ENCODE data around the gene GJC1.

Gene GJC1

DNA sequence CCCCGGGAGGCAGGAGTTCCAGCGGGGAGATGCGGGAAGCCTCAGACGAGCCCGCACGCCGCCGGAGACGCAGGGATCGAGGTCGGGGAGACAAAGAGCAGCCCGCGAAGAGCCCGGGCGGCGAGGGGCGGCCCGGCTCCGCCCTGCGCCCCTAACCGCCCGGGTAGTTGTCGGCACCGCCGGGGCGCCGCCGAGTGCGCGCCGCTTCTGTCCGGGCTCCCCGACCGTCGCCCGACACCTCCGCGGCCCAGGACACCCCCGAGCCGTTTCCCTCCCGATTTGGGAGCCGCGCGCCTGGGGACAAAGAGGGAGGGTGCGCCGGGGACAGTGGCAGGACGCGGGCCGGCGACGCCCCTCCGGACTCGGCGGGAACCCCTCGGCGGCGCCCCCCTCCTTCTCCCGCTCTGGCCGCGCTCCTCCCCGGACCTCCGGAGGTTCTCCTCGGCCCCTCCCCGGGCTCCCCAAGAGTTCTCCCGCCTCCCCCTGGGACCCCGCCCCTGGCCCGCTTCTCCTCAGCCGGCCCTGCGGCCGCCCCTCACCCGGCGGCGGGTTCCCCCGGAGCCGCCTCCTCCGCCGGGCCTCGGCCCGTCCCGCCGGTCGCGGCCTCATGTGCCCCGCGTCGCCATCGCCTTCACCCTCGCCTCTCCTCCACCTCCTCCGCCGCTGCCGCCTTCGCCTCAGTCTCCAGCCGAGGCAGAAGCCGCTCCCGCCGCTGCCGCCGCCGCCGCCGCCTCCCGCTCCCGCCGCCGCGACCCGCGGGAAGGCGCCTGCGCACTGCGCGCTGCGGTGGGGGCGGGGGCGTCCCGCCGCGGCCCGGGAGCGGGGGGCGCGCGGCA lies at the start of gene GJC1:
TSS of gene GJC1 (minus strand) at position 765 of the 836 bp plus-strand sequence. CDS start 24,470 bp downstream, outside the sequence.
- DNase-seq (ENCODE audit: low read depth in 3 of 3), result peak in 1 of 3 donors; percentile 17

DNA sequence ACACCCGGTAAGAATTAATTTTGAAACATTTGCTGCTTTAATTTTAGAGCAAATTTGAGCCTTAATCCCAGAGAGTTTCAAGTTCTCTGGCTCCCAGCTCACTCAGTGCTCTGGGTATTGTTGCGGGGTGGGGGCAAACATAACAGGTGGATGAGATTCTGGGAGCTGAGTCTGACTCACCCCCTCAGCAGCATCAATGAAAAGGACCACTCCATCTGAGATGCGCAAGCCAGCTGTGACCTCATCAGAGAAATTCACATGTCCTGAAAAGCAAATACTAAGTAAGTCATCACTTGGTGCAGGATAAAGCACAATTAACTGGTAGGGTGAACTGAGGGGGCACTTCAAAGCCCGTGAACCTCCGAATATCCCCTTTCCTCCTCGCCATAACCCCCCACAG lies 49.3 kb upstream of the GJC1 start:
- no peak for DNase-seq (ENCODE audit: low read depth in 3 of 3)

DNA sequence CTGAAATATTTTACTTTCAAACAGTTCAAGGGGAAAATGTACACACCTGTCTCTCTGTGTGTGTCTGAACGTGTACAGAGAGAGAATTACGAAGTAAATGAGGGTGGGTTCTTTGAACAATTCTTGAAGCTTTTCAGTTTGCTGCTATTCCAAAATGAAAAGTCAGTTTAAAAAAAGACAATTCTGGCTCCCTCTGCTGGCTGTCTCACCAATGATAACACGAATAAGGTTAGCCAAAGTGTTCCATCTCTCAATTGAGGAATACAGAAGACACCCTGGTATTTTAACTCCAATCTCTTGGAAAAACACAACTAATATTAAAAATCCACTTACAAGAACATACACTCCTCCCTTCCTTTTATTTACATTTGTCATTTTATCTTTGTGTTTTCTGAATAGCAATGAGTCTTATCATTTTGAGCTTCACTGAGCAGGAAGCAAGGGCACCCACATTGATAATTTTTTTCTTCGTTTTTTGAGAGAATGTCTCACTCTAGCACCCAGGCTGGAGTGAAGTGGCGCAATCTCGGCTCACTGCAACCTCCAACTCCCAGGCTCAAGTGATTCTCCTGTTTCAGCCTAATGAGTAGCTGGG lies 48.6 kb upstream of the GJC1 start:
- peak in 1 of 3 donors; percentile 7 for DNase-seq (ENCODE audit: low read depth in 3 of 3)

DNA sequence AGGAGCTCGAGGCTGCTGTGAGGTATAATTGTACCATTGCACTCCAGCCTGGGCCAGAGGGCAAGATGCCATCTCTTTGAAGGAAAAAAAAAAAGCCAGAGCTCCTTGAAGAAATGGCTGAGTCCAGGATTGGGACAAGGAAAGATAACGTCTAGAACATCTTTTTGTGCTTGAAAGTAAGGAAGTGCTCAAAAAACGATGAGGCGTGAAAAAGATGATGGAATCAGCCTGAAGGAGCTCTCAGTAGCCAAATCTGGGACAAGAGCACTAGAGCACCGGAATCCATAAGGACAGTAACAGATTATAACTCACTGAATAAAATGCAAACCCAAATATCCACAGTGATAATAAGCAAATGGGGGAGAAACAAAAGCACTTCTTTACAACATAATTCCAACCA lies 47.0 kb upstream of the GJC1 start:
- no peak for DNase-seq (ENCODE audit: low read depth in 3 of 3)

DNA sequence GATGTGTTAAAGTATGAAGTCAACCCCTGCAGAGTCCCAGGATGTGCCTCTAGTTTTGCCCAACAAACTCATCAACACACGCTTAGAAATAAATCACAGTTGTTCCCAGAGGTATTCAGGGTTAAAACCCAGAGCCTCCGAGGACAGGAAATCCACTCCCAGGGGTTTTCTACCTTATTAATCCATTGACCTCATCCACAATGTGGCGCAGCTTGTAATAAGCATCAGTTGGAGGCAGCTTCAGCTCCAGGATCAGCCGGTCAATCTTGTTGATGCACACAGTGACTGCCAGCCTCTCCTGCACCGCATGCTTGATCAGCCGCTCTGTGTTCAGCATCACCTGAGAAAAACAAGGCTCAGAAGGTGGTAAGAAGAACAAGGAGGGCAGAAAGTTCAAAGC lies 45.7 kb upstream of the GJC1 start:
- no peak for DNase-seq (ENCODE audit: low read depth in 3 of 3)

DNA sequence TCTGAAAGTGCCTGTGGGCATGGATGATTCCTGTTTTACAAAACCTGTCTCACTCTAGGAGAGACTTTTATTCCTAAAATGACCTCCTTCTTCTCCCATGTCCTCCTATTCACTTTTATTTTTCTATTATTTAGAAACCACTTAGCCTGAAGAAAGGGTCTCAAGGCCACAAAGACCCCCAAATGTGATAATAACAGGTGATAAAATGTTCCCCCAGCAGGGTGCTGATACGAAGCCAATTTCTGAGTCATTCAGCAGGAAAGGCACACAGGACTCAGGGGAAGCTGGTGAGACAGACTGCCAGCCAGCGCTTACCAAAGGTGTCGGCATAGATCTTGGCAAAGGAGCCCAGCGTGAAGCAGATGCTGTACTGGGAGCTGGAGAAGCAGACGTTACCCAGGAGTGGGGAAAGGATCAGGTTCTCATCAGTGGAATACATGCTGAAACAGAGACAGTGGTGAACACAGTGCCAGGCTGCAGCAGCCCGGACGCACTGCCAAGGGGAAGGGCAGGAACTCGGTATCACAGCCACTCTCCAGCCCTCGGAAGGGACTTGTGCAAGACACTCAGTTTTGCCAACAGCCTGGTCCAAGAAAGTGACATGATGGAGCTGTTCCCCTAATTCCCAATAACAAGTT lies 42.2 kb upstream of the GJC1 start:
- DNase-seq (ENCODE audit: low read depth in 3 of 3), result no peak

DNA sequence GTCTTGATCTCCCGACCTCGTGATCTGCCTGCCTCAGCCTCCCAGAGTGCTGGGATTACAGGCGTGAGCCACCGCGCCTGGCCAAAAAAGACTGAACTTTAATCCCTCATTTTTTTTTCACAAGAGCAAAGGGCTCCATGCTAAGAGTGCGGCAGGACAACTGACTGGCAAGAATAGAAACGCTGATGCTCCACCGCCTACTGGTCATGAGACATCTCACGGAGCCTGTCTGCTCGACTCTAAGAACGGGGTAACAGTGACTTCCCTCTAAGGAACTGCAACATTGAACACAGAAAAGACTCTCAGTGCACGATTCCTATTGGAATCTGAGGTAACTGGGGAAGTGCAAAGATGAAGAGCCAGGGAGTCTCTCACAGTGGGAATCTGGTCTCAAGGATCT lies 41.5 kb upstream of the GJC1 start:
- DNase-seq (ENCODE audit: low read depth in 3 of 3), result no peak

DNA sequence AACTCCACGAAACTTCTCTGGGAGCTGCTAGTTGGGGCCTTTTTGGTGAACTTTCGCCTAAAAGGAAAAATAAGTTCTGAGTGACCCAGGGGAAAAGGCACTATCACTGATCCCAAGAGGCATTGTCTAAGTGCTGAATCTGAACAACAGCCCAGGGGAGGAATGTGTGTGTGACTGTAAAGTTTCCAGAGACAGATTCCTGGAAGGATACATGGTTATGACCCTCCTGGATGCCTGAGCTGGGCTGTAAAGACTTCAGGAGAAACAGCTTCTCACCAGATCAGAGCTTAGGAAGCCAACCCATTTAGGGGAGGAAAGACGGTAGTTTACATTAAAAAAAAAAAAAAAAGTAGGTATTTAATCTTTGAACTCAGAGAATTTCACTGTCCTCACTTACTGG lies 37.8 kb upstream of the GJC1 start:
- no peak for DNase-seq (ENCODE audit: low read depth in 3 of 3)

DNA sequence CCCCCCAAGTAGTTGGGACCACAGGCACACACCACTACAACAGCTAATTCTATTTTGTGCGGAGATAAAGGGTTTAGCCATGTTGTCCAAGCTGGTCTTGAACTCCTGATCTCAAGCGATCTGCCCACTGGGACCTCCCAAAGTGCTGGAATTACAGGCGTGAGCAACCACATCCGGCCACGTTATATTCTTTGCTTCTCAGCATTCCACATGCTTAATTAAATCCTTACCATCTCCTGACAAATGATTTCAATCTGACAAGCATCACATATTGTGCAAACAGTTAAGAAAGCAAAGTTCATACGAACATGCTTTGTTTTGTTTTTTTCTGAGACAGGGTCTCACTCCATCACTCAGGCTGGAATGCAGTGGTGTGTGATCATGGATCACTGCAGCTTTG lies 35.8 kb upstream of the GJC1 start:
- DNase-seq (ENCODE audit: low read depth in 3 of 3), result no peak

DNA sequence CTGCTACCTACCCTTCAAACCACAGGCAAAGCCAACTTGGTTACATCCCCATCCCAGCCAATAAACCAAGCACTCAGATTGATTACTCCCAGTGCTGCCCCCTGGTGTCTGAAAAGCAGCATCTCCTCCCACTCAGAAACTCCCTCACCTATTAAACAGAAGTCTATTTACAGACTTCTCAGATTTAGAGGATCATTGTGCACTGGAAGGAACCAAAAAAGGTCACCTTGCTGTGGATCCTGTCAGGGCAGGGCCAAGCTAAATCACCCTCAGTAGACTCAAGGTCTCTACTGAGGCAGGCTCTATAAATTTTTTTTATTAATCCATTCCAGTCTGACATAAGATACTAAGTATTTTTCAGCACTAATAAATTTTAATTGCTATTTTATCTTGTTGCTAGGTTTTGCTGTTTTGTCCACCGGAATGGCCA lies 35.2 kb upstream of the GJC1 start:
- peak; percentile 22 to 75 (median 57) for DNase-seq (ENCODE audit: low read depth in 3 of 3)

DNA sequence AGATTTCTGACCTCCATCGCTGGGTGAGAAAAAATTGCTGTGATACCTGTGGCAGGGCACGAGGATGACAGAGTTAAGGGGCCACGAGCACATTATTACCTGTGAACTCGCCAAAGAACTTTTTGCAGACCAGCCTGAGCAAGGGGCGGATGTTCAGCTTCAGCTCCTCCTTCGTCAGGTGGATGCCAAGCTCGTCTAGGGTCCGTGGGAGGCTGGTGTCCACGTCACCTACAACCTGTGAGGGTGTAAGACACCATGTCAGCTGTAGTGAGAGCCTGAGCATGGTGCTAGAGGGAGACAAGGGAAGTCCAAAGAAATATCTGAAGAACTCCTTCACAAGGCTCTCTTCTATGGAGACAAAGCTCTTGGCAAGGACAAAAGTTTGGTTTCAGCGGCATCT lies 34.7 kb upstream of the GJC1 start:
- DNase-seq (ENCODE audit: low read depth in 3 of 3), result no peak

DNA sequence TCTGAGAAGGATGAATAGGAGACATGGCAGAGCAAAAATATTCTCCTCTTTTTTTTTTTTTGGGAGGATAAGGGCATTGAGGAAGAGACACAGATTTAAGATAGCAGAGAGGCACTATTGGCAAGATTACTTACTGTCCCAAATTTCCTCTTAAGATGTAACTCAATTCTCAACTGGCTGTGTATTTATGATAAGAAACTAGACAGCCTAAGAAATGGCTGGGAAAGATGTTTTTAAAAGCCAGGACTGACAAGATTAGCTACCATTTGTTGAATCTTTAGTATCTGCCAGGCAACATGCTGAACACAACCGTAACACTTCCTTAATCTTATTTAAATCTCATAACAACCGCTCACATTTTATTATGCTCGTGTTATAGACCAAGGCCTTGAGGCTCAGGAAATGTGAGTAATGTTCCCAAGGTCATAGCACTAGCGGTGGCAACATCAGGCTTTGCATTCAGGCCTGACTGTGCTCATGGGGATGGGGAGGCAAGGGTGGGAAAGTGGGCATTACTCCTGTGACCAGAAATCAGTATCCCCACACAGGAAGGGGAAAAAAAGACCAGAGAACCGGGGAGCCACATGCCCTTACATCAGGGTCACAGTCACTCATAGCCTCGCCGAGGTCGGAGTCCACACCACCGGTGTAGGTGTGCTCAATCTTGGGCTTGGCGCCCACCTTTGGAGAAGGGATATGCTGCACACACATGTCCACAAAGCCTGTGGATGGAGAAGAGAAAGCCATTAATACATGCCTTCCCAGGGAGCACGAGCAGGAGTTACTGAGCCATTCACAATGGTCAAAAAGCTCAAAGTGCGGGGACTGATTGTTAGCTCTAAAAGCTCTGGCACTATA lies 33.2 kb upstream of the GJC1 start:
- no peak for DNase-seq (ENCODE audit: low read depth in 3 of 3)

DNA sequence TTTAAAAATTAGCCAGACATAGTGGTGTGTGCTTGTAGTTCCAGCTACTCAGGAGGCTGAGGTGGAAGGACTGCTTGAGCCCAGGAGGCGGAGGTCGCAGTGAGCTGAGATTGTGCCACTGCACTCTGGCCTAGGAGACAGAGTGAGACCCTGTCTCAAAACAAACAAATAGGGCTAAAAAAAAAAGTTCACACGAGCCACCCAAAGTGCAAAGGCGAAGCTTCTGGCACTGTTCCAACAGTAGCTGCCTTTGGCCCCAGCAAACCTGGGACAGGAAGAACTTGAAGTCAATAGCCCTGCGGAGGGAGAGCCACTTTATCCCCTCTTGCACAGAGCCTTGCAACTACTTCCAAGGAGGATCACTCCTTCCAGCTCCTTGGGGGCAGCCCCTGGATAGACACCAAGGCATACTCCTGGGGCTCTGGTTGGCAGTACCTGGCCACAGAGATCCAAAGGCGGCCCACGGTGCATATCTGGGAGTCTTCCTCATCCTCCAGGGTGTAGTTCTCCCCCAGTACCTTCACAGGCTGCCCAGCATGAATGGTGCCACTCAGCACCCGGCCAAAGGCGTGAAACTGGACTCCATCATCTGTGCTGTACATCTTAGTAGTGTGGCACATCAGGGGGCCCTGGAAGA lies 32.3 kb upstream of the GJC1 start:
- DNase-seq (ENCODE audit: low read depth in 3 of 3), result no peak

DNA sequence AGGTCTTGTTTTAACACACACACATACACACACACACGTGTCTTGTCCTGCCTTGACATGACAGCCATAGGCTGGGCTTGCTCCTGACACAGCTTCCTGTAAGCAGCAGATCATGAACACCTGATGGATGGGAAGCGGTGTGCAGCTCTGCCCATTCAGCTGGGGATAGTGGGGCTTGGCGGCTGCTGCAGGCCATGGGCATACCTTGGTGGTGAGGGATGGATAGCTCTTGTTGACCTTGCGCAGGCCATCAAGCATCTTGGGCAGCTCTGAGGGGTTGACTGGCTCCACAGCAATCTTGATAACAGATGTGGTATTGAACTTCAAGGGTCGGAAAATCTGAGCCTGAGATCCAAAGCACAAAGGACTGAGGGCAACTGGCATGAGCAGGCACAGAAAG lies 29.6 kb upstream of the GJC1 start:
- DNase-seq (ENCODE audit: low read depth in 3 of 3), result no peak

DNA sequence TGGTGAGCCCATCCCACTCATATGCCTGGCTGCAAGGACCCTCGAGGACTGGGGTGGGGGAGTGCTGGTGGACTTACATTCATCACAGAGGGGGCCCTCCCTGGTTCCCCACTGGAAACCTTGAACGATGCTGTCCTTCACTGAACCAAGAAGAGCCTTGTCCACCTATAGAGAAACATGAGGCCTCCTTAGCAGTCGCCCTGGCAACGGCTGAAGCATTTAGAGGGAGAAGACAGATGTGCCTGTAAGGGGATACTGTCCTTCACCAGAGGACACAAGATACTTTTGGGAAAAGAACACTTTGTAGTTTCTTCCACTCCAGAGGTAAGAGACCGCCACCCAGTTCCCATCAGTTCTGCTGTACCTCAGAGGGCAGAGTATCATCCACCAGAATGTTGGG lies 24.1 kb upstream of the GJC1 start:
- DNase-seq (ENCODE audit: low read depth in 3 of 3), result no peak

DNA sequence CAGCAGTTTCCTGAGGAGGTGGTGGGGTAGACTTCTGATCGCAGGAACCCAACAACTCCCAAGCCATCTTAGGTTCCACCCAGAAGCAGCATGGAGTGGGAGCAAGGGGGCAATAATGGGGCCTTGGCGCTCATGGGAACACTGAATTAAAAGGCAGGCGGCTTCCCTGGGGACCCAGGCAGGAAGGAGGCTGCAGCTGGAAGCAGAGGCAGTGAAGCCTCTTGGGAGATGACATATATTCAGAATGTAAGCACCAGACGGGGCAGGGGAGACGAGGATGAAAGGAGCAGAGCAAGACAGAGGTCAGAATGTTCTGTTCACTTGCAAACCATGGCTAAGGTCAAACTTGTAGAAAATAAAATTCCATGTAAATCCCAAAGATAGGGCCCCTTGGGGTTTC lies 20.5 kb upstream of the GJC1 start:
- DNase-seq (ENCODE audit: low read depth in 3 of 3), result no peak

DNA sequence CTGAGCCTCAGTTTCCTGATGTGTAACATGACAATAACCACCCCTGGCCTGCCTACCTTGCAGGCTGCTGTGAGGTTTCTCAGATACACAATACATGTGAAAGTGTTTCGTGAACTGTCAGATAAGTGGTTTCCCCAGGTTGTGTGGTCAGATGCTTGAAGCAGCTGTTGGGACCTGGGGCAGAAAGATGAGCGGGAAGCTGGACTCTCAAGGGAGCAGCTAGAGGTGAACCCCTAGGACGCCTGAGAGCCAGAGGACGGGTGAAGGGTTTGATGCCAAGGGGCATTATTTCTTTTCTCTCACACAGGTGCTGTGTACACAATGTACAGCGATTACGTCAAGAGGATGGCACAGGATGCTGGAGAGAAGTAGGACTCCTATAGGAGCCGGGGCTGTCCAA lies 19.9 kb upstream of the GJC1 start:
- no peak for DNase-seq (ENCODE audit: low read depth in 3 of 3)

DNA sequence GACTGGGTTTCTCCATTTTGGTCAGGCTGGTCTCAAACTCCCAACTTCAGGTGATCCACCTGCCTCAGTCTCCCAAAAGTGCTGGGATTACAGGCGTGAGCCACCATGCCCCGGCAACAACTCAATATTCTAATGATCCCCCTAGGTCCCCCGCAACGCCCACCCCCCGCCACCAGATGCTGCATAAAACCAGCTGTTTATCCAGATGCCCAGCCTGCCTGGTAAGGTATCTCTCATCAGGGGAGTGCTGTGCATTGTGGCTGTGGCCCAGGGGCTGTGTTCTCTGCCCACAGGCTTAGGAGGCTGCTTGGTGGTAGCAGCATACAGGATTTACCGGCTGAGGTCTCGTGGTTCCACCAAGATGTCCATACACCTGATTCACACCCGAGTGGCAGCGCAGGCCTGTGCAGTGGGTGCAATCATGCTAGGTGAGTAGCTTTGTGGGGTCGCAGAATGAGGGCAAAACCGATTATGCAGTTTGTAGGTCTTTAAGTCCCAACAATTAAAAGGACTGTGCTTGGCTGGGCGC lies 18.9 kb upstream of the GJC1 start:
- no peak for DNase-seq (ENCODE audit: low read depth in 3 of 3)

DNA sequence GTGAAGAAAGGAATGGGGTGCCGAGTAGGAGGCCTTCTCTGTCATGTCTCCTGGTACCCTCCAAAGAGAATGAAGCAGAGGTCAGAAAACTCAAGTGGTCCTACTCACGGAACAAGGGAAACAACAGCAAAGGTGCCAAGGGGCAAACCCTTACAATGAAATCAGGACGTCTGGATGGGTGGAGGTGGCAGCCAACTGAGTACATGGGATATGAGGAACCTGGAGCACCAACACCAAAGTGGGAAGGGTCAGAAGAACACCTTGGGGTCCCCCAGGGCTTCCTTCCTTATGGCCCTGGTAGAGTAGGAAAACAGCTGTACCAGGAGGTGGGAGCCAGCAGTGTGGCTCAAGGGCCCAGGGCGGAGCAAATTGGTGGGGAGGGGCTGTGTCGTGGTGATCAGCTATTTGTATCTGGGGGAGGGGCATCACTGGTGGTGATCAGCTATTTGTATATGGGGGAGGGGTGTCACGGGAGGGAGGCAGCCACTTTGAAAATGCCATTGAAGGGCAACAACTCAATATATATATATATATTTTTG lies 18.2 kb upstream of the GJC1 start:
- no peak for DNase-seq (ENCODE audit: low read depth in 3 of 3)

DNA sequence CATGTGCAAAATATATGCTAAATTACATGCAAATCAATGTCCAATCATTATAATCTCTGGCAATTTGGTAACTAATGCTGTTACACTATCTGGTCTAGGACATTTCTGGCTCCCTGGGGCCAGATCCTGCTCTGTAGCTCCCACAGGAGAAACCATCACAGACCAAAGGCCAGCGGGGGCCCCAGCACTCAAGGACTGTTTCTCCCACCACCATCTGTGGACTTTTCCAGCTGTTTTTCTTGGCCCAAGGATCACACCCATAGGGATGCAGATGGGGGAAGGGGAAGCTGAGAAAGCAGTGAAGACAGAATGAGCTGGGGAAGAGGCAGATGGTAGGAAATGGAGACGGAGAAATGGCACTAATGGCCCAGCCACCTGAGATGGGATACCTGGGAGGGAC lies 17.5 kb upstream of the GJC1 start, which contains the start of gene HIGD1B:
TSS of gene HIGD1B (plus strand) at position 298 of the 400 bp plus-strand sequence. CDS start 270 bp downstream, outside the sequence.
- DNase-seq (ENCODE audit: low read depth in 3 of 3), result no peak

DNA sequence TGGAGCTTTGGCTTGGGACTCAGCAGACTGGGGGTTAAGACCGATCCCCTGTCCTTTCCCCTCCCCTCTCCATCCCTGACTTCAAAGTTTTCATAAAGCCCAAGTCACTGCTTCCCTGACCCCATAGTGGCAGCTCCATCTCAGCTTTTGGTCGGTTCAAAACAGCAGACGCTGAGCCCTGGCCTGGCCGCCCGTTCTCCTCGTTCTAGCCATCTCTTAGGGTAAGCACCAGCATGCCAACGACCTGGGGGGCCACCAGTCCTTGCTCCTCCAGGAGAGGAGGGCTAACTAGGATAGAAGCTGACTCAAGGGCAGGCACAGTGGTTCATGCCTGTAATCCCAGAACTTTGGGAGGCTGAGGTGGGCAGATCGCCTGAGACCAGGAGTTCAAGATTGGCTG lies 16.1 kb upstream of the GJC1 start:
- no peak for DNase-seq (ENCODE audit: low read depth in 3 of 3)
